ENCODE measurements around the gene CACNA1E.

DNA sequence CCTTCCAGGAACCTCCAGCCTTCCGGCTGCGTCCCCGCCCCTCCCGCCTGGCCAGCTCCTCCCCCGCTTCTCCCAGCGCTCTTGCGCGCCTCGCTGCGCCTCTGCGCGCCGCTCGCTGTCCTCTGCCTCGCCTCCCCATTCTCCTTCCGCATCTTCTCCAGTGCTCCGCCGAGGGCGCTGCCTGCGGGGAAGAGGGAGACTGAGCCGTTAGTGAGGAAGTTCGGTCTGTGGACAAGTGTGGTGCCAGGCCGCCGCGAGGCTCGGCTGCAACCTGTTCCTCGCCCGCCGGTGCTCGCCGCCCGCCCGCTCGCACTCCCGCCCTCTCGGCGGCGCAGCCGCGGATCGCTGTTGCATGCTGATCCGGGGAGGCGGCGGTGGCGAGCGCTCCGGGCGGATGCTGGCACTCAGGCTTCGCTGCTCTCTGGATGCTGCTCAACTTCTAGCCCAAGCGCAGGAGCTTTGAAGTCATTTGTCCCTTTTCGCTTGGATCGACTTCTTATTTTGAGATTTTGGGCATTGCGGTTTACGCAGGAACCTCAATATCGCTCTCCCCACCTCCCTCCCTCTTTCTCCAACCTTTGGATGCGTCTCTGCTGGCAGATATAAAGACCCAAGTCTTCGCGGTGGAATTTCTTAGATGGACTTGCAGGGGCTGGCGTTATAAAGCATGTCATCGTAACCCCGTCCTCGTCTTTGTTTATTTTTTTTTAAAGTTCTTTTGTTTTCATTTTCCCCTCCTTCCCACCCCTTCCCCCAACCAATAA is 614 bp upstream of the CACNA1E start:
- TF ChIP-seq, protein P1, sequence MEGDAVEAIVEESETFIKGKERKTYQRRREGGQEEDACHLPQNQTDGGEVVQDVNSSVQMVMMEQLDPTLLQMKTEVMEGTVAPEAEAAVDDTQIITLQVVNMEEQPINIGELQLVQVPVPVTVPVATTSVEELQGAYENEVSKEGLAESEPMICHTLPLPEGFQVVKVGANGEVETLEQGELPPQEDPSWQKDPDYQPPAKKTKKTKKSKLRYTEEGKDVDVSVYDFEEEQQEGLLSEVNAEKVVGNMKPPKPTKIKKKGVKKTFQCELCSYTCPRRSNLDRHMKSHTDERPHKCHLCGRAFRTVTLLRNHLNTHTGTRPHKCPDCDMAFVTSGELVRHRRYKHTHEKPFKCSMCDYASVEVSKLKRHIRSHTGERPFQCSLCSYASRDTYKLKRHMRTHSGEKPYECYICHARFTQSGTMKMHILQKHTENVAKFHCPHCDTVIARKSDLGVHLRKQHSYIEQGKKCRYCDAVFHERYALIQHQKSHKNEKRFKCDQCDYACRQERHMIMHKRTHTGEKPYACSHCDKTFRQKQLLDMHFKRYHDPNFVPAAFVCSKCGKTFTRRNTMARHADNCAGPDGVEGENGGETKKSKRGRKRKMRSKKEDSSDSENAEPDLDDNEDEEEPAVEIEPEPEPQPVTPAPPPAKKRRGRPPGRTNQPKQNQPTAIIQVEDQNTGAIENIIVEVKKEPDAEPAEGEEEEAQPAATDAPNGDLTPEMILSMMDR (IDR thresholded peaks at IDR 0.05; ENCODE audit: insufficient read depth, low read length, poor library complexity, severe bottlenecking) = no peak
- no peak for TF ChIP-seq EZH2phosphoT487 (conservative IDR thresholded peaks at IDR 0.05; ENCODE audit: low read length)

Data from SU-DHL-6 (cell line).